ENCODE results near the gene TRIM3.
"Not testable (repeated sequence)": the region's sequence is repeated elsewhere in the genome, so short reads cannot be mapped to it uniquely, and the experiment has no call there.

The TRIM3 gene

DNA sequence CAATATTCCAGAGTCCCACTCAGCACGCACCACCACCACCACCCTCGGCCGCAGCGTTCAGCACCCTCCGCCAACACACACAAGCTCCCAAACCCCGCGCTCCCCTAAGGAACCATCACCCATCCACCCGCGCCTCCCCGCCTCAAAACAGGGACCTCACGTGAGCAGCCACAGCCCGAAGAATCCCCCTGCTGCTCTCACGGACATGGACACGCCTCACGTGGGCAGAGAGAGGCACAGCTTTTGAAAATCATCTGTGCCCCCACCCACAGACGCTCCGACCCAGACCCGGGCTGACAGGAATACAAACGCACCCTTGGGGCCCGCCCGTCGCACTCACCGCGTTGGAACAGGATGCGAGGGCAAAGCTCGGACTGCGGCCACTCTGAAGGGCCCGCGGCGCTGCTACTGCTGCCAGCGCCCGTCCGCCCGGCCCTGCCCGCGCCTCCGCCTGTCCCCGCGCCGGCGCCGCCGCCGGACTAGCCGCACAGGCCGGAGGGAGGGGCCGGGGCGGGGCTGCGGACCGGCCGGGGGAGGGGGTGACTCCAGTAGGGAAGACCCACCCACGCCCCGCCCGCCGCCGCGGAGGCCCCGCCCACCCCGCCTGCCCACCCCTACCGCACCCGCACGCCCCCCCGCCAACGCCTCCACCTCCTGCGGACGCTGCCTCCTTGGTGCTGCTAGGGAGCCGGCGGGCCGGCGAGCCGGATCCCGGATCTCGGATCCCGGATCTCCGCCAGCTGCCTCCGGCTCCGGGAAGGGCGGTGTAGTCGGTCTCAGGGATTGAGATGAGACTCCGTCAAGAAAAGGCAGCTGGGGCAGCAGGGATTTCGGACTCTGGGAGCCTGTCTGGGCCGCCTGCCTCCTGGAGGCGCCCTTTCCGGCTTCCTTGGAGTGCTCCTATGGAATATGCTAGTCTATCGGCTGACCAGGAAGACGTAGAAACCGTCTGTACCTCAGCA lies at the start of gene TRIM3:
TSS of gene TRIM3 (minus strand) at position 491 of the 962 bp plus-strand sequence. CDS start 8,246 bp downstream, outside the sequence.
- intact Hi-C loops (cut with DNase I) = loop anchor here (1.0 to 10.0 kb wide), 2 partner anchors 83 to 131 kb away; partner anchors contain the start of genes ILK, RRP8 and SMPD1
- DNase-seq = peak; percentile 83 to 98 (median 92)

DNA sequence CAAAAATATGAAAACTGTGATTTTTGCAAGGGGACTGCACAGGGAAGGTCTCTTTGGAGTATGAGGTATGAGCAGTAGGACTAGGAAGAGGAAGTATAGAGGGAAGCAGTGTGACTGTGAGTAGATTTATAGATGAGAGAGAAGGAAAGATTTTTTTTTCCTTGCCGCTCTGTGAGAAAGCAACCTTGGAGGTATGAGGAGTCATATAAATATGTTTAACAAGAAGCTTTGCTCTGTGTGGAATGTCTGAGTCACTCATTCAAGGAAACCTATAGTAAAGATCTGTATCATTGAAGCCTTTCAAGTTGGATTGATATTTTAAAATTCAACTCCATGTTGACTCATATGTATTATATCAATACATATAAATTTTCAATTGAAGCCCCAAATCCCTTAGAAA lies 49.5 kb upstream of the TRIM3 start:
- intact Hi-C loops (cut with DNase I) = no loop called here
- no peak for DNase-seq

DNA sequence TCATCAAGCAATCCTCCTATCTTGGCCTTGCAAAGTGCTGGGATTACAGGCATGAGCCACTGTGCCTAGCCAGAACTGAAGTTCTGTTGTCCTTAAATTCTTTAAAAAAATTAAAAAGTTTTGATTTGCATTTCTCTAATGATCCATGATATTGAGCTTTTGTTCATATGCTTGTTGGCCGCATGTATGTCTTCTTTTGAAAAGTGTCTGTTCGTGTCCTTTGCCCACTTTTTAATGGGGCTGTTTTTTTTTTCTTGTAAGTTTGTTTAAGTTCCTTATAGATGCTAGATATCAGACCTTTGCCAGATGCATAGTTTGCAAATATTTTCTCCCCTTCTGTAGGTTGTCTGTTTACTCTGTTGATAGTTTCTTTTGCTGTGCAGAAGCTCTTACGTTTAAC lies 48.2 kb upstream of the TRIM3 start:
- intact Hi-C loops (cut with DNase I); DNase-seq: not testable (repeated sequence)

DNA sequence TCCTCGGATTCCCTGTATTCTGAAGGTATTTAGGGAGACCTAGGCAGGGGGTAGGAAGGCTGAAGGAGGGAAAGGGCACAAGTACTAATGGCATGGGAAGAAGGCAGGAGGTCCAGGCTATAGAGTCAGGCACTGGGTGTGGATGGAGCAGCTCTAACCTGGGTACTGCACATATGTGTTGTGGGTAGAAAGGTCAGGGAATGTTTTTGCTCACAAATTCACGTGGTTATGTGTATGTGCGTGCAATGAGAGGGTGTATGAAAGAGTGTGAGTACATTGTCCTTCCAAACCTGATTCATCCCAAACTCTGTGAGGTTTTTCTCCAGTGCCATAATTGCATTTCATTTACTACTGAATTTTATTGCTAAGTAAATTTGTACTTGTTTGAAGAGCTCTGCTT lies 46.5 kb upstream of the TRIM3 start:
- intact Hi-C loops (cut with DNase I) = no loop called here
- DNase-seq = no peak

GRCh38 chr11:6516865-6517264 lies 43.1 kb upstream of the TRIM3 start:
- DNase-seq = no peak
- intact Hi-C loops (cut with DNase I) = no loop called here

- intact Hi-C loops (cut with DNase I) = loop anchor here (10.0 kb wide), 1 partner anchor 121 kb away; no protein-coding TSS in a partner anchor
- no peak for DNase-seq
Observed at GRCh38 chr11:6505577-6506240, 32.0 kb upstream of the TRIM3 start.

- intact Hi-C loops (cut with DNase I) = loop anchor here (10.0 kb wide), 1 partner anchor 119 kb away; no protein-coding TSS in a partner anchor
Observed at GRCh38 chr11:6504166-6504565, 30.4 kb upstream of the TRIM3 start.

GRCh38 chr11:6502382-6502781 lies 28.6 kb upstream of the TRIM3 start:
- no peak for DNase-seq
- intact Hi-C loops (cut with DNase I) = loop anchor here (10.0 kb wide), 1 partner anchor 118 kb away; no protein-coding TSS in a partner anchor

More at GRCh38 chr11:6504166-6504565, 30.4 kb upstream of the TRIM3 start:
- no peak for DNase-seq

GRCh38 chr11:6498544-6498943 lies 24.8 kb upstream of the TRIM3 start:
- intact Hi-C loops (cut with DNase I) = no loop called here
- DNase-seq = peak in 2 of 10 donors; percentile 69 to 80

DNA sequence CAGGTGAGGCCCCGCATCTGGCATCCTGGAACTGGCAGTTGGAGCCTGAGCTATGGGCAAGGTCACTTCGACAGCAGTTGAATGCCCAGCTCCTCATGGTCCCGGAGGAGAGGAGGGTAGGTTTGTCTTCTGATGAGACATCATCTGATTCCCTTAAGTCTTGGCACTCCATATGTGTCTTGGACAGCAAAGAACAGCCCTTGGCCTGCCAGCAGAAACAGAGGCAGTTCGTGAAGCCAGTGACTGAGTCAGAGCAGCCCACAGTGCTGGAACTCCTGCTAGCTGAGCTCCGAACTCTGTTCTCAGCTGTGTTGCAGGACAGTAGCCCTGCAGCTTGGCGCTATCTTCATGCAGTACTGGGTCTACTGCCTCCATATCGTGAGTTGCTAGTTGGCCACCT lies 24.4 kb upstream of the TRIM3 start:
- DNase-seq = peak in 8 of 10 donors; percentile 35 to 92 (median 65)
- intact Hi-C loops (cut with DNase I) = no loop called here

DNA sequence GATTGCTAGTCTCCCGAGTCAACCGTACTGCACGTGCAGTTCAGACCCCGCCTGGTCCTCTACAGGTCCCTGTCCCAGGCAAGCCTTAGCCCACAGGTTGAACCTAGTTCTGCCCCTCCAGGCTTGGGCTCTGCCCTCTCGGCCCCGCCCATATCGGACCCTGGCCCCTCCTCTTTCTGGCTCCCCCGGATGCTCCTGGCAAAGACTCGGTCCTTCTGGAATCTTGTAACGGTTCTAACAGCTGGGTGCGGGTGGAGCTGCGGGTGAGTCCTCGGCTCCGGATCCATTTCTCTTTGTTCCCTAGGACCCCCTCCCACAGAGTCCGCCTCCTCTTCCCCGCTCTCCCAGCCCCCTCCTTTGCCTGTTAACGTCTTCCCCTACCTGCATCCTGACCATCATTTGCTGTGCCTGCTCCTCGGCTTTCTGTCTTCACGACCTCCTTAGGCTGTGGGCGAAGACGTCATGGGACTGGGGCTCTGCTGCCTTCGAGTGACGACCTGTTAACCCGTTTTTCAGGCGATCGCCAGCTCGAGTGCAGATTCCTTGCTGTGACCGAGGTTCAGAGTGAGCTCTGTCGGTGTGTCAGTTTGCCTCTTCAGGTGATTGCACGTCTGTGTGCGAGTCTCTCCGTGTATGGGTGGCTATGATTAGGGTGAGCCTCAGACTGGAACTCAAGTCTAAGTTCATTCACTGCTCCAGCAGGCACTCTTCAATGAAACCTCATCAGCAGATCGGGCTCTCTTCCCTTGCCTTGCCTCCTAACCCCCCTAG lies 23.5 kb upstream of the TRIM3 start, which contains the start of gene DNHD1:
TSS of gene DNHD1 (plus strand) at position 212 of the 771 bp plus-strand sequence. CDS start 936 bp downstream, outside the sequence.
- DNase-seq = peak in 2 of 10 donors; percentile 71 to 82
- intact Hi-C loops (cut with DNase I) = no loop called here

GRCh38 chr11:6489306-6489705 lies 15.6 kb upstream of the TRIM3 start:
- no peak for DNase-seq
- intact Hi-C loops (cut with DNase I) = no loop called here

- DNase-seq = no peak
- intact Hi-C loops (cut with DNase I) = no loop called here
Observed at GRCh38 chr11:6488821-6489220, 15.1 kb upstream of the TRIM3 start.

DNA sequence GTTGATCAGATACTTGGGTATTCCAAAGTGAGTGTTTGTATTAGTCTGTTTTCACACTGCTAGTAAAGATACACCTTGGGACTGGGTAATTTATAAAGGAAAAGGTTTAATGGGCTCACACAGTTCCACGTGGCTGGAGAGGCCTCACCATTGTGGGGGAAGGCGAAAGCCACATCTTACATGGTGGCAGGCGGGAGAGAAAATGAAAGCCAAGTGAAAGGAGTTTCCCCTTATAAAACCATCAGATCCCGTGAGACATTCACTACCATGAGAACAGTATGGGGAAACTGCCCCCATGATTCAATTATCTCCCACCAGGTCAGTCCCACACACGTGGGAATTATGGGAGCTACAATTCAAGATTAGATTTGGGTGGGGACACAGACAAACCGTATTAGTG lies 14.6 kb upstream of the TRIM3 start:
- DNase-seq = no peak
- intact Hi-C loops (cut with DNase I) = no loop called here

DNA sequence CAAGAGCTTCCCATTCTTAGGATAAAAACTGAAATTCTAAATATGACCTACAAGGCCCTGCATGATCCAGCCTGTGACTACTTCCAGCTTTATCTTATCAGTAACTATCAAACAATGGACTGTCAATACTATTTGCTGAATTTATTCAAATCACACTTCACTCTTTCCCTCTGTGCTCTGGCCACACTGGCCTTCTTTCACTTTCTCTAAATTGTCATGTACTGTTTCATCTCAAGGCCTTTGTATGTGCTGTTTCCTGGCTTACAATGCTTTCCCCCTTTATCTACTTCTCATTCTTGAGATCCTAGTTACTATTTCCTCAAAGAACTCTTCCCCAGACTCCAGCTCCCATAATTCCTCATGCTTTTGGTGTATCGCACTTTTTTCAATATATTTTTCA lies 13.2 kb upstream of the TRIM3 start:
- intact Hi-C loops (cut with DNase I) = no loop called here
- DNase-seq = no peak

DNA sequence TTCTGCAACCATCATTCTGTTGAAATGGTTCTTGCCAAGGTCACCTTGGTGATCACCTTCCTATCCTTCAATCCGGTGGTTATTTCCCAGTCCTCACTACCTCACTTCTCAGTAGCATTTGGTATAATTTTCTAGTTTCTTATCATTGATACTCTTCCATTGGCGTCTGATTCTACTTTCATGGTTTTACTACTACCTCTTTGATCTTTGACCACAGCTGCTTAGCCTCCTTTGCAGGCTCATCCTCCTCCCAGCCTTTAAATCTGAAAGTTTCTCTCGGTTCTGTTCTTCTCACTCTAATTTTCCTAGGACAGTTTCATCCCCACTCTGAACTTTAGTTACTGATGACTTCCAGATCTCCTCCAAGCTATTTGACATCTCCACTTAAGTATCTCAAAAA lies 12.5 kb upstream of the TRIM3 start:
- DNase-seq = no peak
- intact Hi-C loops (cut with DNase I) = no loop called here

- no peak for DNase-seq
- intact Hi-C loops (cut with DNase I) = no loop called here
Observed at GRCh38 chr11:6485661-6486060, 11.9 kb upstream of the TRIM3 start.

DNA sequence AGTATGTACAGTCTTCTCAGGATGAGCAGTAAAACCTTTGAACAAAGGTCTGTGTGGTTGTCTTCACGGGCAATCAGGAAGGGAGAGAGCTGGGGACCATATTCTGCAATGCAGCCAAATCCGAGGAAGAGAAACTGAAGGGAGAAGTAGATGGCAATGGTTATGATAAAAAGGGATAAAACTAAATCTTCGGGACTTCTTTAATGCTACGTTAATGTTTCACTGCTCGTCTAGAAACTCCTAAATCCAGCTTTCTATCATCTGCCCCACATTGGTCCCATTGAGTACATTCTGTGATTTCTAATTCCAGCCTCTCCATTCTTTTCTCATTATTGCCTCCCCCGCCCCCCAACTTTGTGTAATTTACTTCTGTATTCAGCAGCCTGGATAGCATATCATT lies 9.3 kb upstream of the TRIM3 start:
- no peak for DNase-seq
- intact Hi-C loops (cut with DNase I) = loop anchor here (5.0 kb wide), 1 partner anchor 274 kb away; no protein-coding TSS in a partner anchor

- intact Hi-C loops (cut with DNase I) = loop anchor here (5.0 kb wide), 1 partner anchor 275 kb away; no protein-coding TSS in a partner anchor
- DNase-seq = no peak
Observed at GRCh38 chr11:6482441-6482840, 8.7 kb upstream of the TRIM3 start.

GRCh38 chr11:6481924-6482275 lies 8.2 kb upstream of the TRIM3 start:
- intact Hi-C loops (cut with DNase I) = loop anchor here (5.0 kb wide), 1 partner anchor 275 kb away; no protein-coding TSS in a partner anchor

More at GRCh38 chr11:6481924-6482275, 8.2 kb upstream of the TRIM3 start:
- no peak for DNase-seq
